ENCODE measurements around the gene RACK1.

DNA sequence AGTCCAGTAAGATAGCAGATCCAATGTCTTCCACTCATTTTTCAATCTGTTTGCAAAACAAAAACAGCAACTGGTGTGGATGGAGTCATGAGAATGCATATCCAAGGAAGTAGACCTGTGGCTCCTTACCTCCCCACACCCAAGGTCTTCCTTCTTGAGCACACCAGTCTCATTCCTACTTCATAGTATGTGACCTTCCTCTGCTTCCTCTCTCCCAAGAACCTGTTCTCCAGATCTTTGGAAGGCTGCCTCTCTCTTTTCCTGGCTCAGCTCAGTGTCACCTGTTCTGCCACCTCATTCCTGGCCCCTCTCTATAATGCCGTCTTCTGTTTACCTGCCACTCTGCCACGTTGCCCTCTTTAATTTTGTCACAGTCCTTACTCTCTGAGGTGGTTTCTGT, 30.8 kb downstream of the RACK1 start:
- TF ChIP-seq, protein P1, sequence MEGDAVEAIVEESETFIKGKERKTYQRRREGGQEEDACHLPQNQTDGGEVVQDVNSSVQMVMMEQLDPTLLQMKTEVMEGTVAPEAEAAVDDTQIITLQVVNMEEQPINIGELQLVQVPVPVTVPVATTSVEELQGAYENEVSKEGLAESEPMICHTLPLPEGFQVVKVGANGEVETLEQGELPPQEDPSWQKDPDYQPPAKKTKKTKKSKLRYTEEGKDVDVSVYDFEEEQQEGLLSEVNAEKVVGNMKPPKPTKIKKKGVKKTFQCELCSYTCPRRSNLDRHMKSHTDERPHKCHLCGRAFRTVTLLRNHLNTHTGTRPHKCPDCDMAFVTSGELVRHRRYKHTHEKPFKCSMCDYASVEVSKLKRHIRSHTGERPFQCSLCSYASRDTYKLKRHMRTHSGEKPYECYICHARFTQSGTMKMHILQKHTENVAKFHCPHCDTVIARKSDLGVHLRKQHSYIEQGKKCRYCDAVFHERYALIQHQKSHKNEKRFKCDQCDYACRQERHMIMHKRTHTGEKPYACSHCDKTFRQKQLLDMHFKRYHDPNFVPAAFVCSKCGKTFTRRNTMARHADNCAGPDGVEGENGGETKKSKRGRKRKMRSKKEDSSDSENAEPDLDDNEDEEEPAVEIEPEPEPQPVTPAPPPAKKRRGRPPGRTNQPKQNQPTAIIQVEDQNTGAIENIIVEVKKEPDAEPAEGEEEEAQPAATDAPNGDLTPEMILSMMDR (conservative IDR thresholded peaks at IDR 0.05; ENCODE audit: low read depth, low read length): no peak
- TF ChIP-seq, protein P2, sequence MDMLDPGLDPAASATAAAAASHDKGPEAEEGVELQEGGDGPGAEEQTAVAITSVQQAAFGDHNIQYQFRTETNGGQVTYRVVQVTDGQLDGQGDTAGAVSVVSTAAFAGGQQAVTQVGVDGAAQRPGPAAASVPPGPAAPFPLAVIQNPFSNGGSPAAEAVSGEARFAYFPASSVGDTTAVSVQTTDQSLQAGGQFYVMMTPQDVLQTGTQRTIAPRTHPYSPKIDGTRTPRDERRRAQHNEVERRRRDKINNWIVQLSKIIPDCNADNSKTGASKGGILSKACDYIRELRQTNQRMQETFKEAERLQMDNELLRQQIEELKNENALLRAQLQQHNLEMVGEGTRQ (IDR thresholded peaks at IDR 0.05; ENCODE audit: low read depth, low read length): no peak
- TF ChIP-seq MXI1 (IDR thresholded peaks at IDR 0.05; ENCODE audit: borderline replicate concordance, low read depth, low read length): no peak
- TF ChIP-seq BHLHE40 (IDR thresholded peaks at IDR 0.05; ENCODE audit: low read depth, low read length): no peak
